Right atrium auricular region (tissue), 2 donors: ENCODE measurements around the gene ATAD3C. TPM values are rescaled to one million over a fixed set of nuclear protein-coding genes. Genes with fewer than 3 reads are reported as not detected.
"Not testable (repeated sequence)": the region's sequence is repeated elsewhere in the genome, so short reads cannot be mapped to it uniquely, and the experiment has no call there.

Experiments
- DNase-seq: peaks from one replicate; pipeline ENCODE4 v3.0.0-alpha.2; 2019; ENCODE audit warnings: low spot score
- H3K27ac ChIP-seq, 2 donors: fragments of 200-600 bp; sonication (generic); 1 replicate in 1 of 2; 2 replicates in 1 of 2; pipeline ENCODE4 v1.5.1; 2016 to 2019
- H3K27me3 ChIP-seq, 2 donors: fragments of 200-600 bp; sonication (generic); one replicate each; pipeline versions ENCODE4 v1.5.1 to v1.6.0; 2017 to 2019
- H3K36me3 ChIP-seq: fragments of 200-600 bp; sonication (generic); one replicate; pipeline ENCODE4 v1.5.1; 2016
- H3K4me1 ChIP-seq, 2 donors: fragments of 200-600 bp; sonication (generic); one replicate each; pipeline versions ENCODE4 v1.5.1 to v1.6.0; 2017 to 2019
- H3K4me3 ChIP-seq, 2 donors: fragments of 200-600 bp; sonication (generic); 1 replicate in 1 of 2; 2 replicates in 1 of 2; pipeline ENCODE4 v1.5.1; 2017 to 2019; ENCODE audit warnings: mild to moderate bottlenecking in 1 of 2, moderate library complexity in 1 of 2
- H3K9me3 ChIP-seq, 2 donors: fragments of 200-600 bp; sonication (generic); one replicate each; pipeline ENCODE4 v1.5.1; 2019
- CTCF ChIP-seq, 2 donors: fragments of 200-600 bp; sonication (generic); IDR thresholded peaks; one replicate each; pipeline ENCODE4 v1.5.1; 2019; ENCODE audit warnings: antibody characterized with exemption in 2 of 2
- total RNA-seq, 2 donors: library from RNA; depleted of rRNA; stranded (reverse); fragments of >200 nt; gene quantifications; one replicate each; pipeline ENCODE4 v1.1.0, GENCODE V29; 2016

Gene ATAD3C
- total RNA-seq, 2 donors from 2014 or later = 1.4 to 2.8 TPM

GRCh38 chr1:1451696-1452364 is 2.3 kb downstream of the ATAD3C start:
- DNase-seq = no peak
- H3K27ac ChIP-seq = no peak overlapping the region
- H3K4me1 ChIP-seq = no peaks in the 10 kb centered on the region
- no peaks in the 10 kb centered on the region for H3K9me3 ChIP-seq
- no peak overlapping the region for H3K4me3 ChIP-seq
- H3K27me3 ChIP-seq = no peaks in the 10 kb centered on the region
- no peak for TF ChIP-seq CTCF (IDR thresholded peaks at IDR 0.05)
- H3K36me3 ChIP-seq = no peaks in the 10 kb centered on the region

DNA sequence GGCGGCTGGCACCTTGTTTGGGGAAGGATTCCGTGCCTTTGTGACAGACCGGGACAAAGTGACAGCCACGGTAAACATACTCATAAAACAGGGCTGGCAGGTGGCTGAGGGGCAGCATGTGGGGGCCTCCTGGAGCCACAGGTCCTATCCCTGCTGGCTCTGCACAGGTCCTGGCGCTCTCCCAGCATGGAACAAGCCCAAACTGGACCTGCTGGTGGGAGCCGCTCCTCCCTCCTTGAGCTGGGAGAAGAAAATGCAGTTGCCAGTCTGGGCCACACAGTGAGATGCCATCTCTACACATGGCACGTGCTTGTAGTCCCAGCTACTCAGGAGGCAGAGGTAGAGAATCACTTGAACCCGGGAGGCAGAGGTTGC is 2.9 kb downstream of the ATAD3C start:
- not testable (repeated sequence) for H3K9me3 ChIP-seq, H3K4me3 ChIP-seq, DNase-seq, H3K36me3 ChIP-seq, H3K27me3 ChIP-seq, H3K27ac ChIP-seq, H3K4me1 ChIP-seq

- no peaks in the 10 kb centered on the region for H3K27me3 ChIP-seq
- no peak for DNase-seq
- no peak overlapping the region for H3K4me3 ChIP-seq
- no peaks in the 10 kb centered on the region for H3K36me3 ChIP-seq
- no peak for TF ChIP-seq CTCF (IDR thresholded peaks at IDR 0.05)
- H3K27ac ChIP-seq = no peak overlapping the region
- no peaks in the 10 kb centered on the region for H3K4me1 ChIP-seq
- H3K9me3 ChIP-seq = no peaks in the 10 kb centered on the region
These were observed 3.4 kb downstream of the ATAD3C start for GRCh38 chr1:1452882-1453281.

GRCh38 chr1:1454286-1455056 is 5.0 kb downstream of the ATAD3C start:
- H3K36me3 ChIP-seq, H3K27ac ChIP-seq, DNase-seq, H3K4me1 ChIP-seq, H3K27me3 ChIP-seq, H3K4me3 ChIP-seq, H3K9me3 ChIP-seq: not testable (repeated sequence)

DNA sequence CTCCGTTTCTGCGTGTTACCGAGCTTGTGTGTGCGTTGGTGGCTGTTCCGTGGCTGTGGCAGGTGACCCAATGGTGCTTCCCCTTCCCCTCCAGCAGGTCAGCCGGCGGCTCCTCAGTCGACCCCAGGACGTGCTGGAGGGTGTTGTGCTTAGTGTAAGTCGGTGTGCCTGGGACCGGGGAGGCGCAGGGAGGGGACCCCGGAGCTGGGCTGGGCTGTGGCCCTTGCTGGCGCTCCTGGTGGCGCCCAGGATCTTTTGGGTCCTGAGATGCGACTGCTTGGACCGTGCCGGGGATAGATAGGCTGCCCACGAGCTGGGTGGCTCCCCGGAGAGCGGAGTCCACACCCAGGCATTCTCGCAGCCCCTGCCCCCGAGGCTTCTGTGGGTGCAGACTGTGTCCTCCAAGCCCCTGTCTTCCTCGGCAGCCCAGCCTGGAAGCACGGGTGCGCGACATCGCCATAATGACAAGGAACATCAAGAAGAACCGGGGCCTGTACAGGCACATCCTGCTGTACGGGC is 5.9 kb downstream of the ATAD3C start:
- Histone ChIP-seq H3K4me1 (no peaks in the 10 kb centered on the region), H3K27me3 (no peaks in the 10 kb centered on the region), H3K9me3 (no peaks in the 10 kb centered on the region), H3K4me3 (no peak overlapping the region), H3K27ac (no peak overlapping the region), H3K36me3 (no peaks in the 10 kb centered on the region)
- no peak for TF ChIP-seq CTCF (IDR thresholded peaks at IDR 0.05)
- no peak for DNase-seq

DNA sequence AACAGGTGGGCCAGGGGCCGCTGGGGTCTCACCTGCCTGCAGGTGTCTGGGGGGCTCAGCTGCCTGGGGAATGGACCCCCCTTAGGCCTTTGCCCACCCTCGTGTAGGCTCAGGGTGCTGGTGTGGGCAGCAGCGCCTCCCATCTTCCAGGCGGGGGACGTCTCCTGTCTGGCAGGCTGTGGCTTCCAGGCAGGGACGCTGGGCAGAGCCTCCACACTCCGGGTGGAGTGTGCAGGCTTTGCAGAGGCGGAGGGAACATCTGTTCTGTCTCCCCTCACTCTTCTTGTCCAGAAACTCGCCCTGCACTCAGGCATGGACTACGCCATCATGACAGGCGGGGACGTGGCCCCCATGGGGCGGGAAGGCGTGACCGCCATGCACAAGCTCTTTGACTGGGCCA is 6.4 kb downstream of the ATAD3C start:
- H3K9me3 ChIP-seq, H3K4me3 ChIP-seq: not testable (repeated sequence)

GRCh38 chr1:1456683-1457255 is 7.3 kb downstream of the ATAD3C start:
- H3K9me3 ChIP-seq, H3K4me3 ChIP-seq, H3K27me3 ChIP-seq, H3K36me3 ChIP-seq, H3K27ac ChIP-seq, H3K4me1 ChIP-seq, DNase-seq: not testable (repeated sequence)

More for the DNA sequence above, 6.4 kb downstream of the ATAD3C start:
- H3K27ac ChIP-seq, H3K36me3 ChIP-seq, H3K4me1 ChIP-seq, H3K27me3 ChIP-seq, DNase-seq: not testable (repeated sequence)

DNA sequence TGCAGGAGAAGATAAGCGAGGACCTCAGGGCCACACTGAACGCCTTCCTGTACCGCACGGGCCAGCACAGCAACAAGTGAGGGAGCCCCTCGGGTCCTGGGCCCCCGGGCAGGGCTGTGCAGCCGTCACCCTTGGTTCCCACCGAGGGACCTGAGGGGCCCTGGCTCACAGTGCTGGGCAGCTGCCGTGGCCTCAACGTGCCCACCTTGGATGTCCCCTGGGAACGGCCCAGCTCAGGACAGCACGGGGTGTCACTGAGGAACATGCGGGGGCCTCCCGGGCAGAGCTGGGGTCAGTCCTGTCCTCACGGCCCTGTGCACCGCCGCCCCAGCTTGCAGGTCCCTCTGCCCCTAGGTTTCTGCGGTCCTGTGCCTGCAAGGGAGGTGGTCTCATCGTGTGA is 9.7 kb downstream of the ATAD3C start:
- not testable (repeated sequence) for H3K36me3 ChIP-seq, H3K4me3 ChIP-seq, H3K4me1 ChIP-seq, DNase-seq, H3K27me3 ChIP-seq, H3K27ac ChIP-seq, H3K9me3 ChIP-seq

DNA sequence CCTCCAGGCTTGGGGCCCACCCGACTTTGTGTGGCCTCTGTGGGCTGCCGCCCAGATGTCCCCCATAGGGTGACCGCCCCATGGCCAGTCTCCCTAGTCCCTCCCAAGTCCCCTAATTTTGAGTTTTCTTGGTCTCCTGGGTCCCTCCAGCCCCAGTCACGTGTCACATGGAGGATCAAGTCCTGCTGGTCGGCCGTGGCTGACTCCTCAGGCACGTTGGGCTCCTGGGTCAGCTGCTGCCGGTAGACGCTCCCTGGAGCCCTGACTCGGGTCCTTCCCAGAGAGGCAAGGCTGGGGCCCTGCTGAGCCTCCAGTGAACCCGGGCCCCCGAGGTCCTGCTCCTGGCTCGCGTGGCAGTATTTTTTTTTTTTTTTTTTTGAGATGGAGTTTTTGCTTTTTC is 10.2 kb downstream of the ATAD3C start:
- H3K4me1 ChIP-seq, H3K9me3 ChIP-seq, H3K4me3 ChIP-seq, H3K27me3 ChIP-seq, H3K27ac ChIP-seq, H3K36me3 ChIP-seq, DNase-seq: not testable (repeated sequence)
